Activated T-helper 9 cell treated with anti-CD3 and anti-CD28 coated beads, Interleukin-2, amount 50 U/mL, for 16 hours (primary cell): ENCODE measurements around the gene POLR2J.
"Not testable (repeated sequence)": the region's sequence is repeated elsewhere in the genome, so short reads cannot be mapped to it uniquely, and the experiment has no call there.

Experiments used
- DNase-seq: peaks from one replicate; pipeline ENCODE4 v3.0.0-alpha.2; 2020; ENCODE audit warnings: low read depth

Gene POLR2J

DNA sequence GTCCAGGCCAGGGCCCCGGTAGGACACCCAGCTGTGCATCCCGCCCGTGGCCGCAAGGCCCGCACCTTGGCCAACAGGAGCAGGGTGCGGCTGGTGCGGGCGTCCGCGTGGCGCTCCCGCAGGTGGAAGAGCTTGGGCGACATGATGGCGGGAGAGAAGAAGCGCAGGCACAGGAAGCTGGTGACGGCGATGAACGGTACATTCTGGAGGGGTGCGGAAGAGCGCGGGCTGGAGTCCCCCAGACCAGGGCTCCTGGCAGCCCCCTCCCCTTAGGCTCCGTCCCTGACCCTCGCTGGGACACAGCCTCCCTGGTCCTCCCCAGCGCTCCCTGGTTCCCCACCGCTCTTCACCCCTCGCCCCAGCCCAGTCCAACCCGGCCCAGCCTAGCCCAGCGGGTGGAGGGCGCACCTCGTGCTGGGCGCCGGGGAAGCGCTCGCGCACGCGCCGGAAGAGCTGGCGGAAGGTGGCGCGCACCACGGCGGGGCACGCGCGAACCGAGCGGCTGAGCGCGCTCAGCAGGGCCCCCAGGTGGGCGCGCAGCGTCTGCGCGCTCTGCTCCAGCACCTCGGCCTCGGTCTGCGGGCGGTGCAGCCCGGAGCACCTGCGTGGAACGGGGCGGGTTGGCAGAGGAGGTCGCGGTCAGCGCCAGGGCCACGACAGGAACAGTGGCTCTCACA, 15.9 kb upstream of the POLR2J start:
- not testable (repeated sequence) for DNase-seq

GRCh38 chr7:102494026-102494425, 15.3 kb upstream of the POLR2J start:
- not testable (repeated sequence) for DNase-seq

GRCh38 chr7:102493220-102493935, 14.7 kb upstream of the POLR2J start:
- DNase-seq = not testable (repeated sequence)

DNA sequence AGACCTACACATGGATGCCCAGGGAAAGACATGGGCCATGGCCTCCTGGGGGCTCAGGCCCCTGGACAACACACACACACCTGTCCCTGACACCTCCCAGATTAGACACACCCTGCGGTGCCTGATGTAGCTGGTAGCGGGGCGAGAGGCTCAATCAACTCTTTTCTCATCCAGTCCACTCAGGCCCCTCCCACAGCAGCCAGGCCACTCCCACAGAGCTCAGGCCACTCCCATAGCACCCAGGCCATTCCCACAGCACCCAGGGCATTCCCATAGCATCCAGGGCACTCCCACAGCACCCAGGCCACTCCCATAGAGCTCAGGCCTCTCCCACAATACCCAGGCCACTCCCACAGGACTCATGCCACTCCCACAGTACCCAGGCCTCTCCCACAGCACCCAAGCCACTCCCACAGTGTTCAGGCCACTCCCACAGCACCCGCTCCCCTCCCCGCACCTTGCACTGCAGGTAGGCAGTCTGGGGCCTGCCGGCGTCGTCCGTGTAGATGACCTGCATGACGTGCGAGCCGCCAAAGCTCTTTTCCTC, 11.9 kb upstream of the POLR2J start:
- not testable (repeated sequence) for DNase-seq

GRCh38 chr7:102484317-102484716, 5.6 kb upstream of the POLR2J start:
- not testable (repeated sequence) for DNase-seq

- not testable (repeated sequence) for DNase-seq
Observed at GRCh38 chr7:102481962-102482361, 3.2 kb upstream of the POLR2J start.

- DNase-seq = not testable (repeated sequence)
Observed at GRCh38 chr7:102479982-102480637, 1.4 kb upstream of the POLR2J start.

GRCh38 chr7:102479209-102479584, 475 bp upstream of the POLR2J start:
- DNase-seq = not testable (repeated sequence)

- not testable (repeated sequence) for DNase-seq
Observed at GRCh38 chr7:102474736-102475435, 3.8 kb downstream of the POLR2J start.

- not testable (repeated sequence) for DNase-seq
Observed at GRCh38 chr7:102474116-102474515, 4.6 kb downstream of the POLR2J start.

- no peak for DNase-seq
Observed at GRCh38 chr7:102473271-102473991, 5.3 kb downstream of the POLR2J start.

GRCh38 chr7:102472126-102473041, 6.3 kb downstream of the POLR2J start:
- no peak for DNase-seq

GRCh38 chr7:102471791-102472125, 7.0 kb downstream of the POLR2J start:
- no peak for DNase-seq

DNA sequence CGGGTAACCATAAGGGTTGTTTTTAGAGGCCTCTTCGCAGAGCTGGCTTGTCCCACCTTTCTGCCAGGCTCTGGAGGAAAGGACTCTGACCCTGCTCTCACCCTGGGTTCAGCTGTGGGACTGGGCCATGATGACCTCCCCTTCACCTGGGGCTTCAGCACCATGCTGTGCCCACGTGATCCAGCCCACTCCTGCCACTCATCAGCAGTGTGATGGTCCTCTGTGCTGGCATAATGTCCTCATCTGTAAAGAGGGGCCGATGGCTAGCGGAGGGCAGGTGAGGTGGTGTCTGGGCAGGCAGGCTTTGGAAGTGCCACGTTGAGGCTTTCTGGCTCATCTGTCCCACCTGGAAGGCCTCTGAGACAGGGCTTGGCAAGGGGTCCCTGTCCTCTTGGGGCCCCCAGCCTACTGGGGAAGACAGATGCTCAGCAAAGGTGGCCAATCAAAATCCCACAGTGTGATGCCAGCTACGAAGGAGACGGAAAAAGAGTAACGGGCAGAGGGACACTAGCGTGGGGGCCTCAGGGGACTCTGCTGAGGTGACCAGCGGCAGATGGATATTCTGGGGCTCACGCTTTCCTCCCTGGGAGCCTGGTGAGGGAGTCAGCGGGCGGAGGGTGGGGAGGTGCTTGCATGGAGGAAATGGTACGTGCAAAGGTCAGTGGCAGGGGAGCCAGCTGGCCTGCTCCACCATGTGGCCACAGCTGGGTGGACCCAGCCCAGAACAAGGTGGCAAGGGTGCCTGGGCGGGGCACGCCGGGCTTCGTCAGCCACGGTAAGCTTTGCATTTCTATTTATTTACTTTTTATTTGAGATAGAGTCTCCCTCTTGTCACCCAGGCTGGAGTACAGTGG, 8.5 kb downstream of the POLR2J start:
- no peak for DNase-seq

- no peak for DNase-seq
Observed at GRCh38 chr7:102469351-102469971, 9.3 kb downstream of the POLR2J start.

- no peak for DNase-seq
Observed at GRCh38 chr7:102468478-102469350, 10.0 kb downstream of the POLR2J start.

DNA sequence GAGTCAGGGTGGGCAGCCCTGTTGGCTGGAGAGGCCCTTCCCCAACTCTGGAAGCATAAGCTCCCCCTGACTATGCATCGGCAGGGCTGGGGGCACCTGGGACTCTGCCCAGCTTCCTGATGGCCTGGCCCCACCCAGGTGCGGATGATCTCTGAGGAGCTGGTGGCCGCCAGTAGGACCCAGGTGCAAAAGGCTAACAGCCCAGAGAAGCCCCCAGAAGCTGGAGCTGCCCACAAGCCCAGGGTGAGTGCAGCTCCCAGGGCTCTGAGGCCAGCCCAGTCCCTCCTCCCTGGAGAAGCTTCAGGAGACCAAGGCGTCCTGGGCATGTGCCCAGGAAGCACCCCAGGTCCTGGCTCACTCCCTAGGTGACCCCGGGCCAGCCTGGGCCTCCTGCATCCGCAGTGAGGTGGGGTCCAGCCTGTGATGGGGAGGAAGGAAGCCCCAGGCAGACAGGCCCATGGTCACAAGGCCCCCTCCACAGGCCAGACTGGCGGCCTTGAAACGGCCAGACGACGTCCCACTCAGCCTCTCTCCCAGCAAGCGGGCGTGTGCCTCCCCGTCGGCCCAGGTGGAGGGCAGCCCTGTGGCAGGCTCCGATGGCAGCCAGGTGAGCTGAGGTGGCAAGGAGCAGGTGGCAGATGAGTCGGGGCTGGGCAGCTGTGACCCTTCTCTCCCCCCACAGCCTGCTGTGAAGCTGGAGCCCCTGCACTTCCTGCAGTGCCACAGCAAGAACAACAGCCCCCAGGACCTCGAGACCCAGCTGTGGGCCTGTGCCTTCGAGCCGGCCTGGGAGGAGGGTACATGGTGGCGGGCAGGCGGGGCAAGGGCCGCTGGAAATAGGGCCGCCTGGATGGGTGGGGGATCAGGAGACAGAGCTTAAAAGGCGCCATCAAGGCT, 10.9 kb downstream of the POLR2J start:
- DNase-seq = no peak
